NCI-H1436 (cell line): ENCODE results near the gene COG8.
"Not testable (repeated sequence)": the region's sequence is repeated elsewhere in the genome, so short reads cannot be mapped to it uniquely, and the experiment has no call there.

Source experiments
- DNase-seq: peaks from one replicate; lab custom pipeline; 2025; lab: John Stamatoyannopoulos, UW

The COG8 gene, protein sequence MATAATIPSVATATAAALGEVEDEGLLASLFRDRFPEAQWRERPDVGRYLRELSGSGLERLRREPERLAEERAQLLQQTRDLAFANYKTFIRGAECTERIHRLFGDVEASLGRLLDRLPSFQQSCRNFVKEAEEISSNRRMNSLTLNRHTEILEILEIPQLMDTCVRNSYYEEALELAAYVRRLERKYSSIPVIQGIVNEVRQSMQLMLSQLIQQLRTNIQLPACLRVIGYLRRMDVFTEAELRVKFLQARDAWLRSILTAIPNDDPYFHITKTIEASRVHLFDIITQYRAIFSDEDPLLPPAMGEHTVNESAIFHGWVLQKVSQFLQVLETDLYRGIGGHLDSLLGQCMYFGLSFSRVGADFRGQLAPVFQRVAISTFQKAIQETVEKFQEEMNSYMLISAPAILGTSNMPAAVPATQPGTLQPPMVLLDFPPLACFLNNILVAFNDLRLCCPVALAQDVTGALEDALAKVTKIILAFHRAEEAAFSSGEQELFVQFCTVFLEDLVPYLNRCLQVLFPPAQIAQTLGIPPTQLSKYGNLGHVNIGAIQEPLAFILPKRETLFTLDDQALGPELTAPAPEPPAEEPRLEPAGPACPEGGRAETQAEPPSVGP

DNA sequence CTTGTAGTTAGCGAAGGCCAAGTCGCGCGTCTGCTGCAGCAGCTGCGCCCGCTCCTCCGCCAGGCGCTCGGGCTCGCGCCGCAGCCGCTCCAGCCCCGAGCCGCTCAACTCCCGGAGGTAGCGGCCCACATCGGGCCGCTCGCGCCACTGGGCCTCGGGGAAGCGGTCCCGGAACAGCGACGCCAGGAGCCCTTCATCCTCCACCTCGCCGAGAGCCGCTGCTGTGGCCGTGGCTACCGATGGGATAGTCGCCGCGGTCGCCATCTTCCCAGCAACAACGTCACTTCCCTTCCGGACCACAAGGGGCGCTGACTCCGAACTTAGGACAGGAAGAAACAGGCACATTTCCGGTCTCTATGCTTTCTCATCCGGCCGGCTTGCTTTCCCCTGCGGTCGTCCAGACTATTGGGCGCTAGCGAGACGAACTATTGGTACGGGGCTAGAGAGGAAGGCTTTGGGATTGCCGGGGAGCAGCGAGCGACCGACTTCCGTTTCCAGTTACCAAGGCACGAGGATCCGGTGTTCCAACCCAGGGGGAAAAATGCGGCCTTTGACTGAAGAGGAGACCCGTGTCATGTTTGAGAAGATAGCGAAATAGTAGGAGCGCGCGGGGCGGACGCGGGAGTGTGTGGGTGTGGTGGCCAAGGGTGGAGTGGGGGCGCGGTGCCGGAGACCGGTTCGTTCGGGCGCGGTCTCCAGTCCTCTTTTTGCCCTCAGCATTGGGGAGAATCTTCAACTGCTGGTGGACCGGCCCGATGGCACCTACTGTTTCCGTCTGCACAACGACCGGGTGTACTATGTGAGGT is at the start of gene COG8, which contains the start of gene NIP7:
TSS of gene COG8 (minus strand) at position 276 of the 806 bp plus-strand sequence. CDS start at position 264, 12 bp downstream.
TSS of gene NIP7 (plus strand) at position 484 of the 806 bp plus-strand sequence. CDS start at position 542, 58 bp downstream.
- peak; percentile 97 for DNase-seq

DNA sequence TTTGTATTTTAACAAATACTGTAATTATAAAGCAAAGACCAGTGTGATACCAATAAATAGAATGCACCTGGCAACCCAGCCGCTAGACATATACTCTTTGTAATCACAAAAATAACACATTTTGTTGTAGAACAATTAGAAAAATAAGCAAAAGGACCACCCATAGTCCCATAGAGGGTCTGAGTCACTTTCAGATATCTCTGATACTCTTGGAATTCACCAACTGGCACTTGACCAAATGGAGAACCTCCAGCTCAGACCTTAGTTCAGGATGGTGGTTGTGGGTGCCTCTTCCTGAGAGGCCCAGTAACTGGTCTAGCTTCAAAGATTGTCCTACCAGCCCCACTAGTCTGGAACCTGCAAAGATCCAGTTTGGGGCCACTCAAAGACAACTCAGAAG is 47.2 kb upstream of the COG8 start:
- DNase-seq, result no peak

DNA sequence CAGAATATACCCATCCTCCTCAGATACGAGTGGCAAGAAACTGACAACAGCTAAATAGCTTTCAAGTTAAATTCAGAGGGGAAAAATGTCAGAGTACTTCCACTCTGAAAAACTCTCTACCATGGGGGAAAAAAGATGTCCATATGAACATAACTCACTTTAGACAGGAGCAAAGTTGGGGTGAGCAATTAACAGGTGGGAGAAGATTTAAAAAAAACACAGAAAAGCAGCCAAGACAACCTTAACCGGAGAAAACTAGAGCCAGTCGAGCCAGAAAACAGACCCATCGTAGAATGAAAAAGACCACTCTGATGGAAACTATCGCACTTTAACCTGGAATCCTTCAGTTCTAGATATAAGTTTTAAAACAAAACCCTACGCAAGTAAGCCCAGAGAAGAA is 45.6 kb upstream of the COG8 start:
- DNase-seq, result no peak

DNA sequence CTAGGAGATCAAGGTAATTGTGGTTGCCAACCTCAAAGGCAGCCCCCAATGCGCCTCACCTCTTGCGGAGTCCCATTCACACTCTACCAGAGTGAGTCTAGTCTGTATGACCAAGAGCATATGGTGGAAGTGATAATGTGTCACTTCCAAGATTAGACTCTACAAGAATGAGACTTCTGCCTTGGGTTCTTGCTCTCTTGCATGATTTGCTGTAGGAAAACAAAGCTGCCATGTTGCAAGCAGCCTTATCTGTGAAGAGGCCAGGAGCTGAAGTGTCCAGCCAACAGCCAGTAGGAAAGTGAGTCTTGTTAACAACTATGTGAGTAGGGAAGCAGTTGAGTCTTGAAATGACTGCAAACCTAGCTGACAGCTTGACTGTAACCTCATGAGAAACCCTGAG is 43.1 kb upstream of the COG8 start:
- no peak for DNase-seq

DNA sequence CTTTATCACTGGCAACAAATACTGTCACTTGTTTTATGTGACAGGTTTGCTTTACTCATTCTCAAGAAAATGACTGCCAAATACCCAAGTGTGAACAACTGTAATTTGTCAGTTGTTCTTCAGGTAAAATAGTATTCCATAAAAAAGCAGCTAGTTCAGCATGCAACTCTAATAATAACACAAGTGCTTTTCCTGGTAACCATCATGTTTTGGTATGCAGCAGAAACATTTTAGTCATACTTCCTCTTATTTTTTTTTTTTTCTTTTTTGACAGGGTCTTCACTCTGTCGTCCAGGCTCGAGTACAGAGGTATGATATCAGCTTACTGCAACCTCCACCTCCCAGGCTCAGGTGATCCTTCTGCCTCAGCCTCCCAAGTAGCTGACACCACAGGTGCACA is 41.9 kb upstream of the COG8 start:
- DNase-seq, result no peak

DNA sequence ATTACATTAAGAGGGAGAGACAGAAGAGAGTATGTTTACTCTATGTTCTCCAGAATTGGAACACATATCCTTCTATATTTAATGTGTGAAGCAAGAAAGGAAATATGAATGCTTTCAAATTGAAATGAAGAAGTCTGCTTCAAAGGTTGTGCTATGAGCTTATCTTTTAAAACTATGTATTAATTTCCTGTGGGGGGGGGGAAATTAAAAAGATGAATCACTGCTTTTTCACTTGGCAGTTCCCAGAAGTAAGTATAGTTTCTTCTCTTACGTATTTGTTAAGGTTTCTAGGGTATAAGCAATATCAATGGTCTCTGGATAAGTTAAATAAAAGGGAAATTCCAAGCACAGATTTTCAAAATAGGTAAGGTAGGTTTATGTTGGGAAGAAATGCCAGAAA is 39.4 kb upstream of the COG8 start:
- no peak for DNase-seq

DNA sequence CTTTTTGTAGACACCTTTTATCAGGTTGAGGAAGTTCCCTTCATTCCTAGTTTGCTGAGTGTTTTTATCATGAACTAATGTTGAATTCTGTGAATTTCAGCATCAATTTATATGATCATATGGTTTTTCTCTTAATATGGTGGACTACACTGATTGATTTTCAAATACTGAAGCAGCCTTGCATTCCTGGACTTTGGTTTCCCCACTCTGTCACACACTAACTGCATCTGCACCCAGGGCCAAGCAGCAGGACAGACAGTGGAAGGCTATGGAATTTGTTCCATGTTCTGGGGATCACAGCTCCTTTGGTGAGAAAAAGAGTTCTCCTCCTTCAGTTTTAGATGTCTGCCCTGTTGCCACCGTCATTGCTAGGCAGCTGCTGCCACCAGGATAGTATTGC is 38.7 kb upstream of the COG8 start:
- DNase-seq, result no peak

DNA sequence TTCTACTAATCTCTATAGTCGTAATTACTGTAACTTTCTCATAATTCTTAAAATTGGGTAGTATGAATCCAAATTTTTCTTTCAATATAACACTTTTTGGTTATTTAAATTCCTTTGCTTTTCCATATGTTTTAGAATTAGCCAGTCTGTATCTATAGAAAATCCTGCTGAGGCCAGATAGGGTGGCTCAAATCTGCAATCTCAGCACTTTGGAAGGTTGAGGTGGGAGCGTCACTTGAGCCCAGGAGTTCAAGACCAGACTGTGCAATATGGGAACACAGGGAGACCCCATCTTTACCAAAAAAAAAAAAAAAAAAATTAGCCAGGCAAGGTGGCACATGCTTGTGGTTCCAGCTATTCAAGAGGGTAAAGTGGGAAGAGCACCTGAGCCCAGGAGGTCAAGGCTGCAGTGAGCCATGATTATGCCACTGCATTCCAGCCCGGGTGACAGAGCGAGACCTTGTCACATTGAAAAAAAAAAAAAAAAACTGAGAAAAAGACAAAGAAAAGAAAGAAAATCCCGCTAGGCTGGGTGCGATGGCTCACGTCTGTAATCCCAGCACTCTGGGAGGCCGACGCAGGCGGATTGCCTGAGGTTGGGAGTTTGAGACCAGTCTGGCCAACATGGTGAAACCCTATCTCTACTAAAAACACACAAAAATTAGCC is 37.2 kb upstream of the COG8 start:
- DNase-seq, result no peak

DNA sequence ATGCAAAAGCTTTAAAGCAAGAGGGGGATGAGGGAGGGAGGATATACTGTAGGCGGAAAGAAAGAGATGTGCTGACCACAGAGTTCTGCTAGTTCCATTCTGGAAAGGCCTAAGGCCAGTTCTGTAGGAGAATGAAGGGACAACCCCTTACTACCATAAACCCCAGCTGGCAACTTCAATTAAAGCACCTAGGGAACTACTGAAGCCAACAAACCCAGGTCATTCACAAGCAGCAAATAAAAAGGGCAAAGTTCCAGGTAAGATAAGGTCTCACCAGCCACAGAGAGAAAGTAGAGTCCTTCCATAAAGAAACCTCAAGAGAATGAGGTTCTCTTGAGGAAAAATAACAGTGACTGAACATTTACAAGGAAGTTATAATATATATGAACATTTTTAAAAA is 33.7 kb upstream of the COG8 start:
- no peak for DNase-seq

DNA sequence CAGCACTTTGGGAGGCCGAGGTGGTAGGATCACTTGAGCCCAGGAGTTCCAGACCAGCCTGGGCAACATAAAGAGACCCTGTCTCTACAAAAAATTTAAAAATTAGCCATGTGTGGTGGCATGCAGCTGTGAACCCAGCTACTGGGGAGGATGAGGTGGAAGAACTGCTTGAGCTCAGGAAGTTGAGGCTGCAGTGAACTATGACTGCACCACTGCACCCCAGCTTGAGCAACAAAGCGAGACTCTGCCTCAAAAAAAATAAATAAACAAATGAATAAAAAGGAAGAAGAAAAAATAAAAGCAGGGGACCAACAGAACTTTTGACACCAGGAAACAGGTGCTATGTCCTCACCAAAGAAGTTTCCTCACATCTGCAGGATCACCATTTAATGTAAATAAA is 32.2 kb upstream of the COG8 start:
- no peak for DNase-seq

DNA sequence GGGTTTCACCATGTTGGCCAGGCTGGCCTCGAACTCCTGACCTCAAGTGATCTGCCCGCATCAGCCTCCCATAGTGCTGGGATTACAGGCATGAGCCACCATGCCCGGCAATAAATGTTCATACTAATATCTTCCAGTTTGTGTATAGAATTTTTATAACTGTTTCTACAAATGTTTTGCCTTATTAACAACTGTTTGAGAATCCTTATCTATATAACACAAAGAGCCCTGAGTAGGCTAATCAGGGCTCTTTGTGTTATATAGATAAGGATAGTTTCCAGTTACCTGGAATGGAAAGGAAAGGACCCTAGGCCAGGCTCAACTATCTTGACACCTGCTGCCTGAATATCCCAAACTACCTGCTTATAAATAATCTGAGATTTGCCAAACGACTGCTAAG is 29.5 kb upstream of the COG8 start:
- no peak for DNase-seq

DNA sequence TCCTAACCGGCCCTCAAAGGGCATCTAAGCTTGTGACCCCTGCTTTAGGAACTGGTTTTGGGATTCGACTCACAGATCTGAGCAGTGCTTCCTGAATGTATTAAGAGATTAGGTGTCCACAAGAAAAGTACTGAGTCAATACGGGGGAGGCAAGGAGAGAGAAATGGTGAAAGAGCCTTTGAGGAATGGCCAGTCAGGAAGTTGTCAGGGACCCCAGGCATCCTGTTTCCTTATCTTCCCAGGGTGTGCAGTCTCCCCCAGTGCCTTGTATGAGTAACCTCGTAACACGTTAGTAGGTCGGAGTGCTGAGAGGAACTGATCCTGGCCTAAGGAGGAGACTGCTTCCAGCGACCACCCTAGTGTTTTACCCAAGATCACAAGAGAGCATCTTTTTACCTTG is 28.6 kb upstream of the COG8 start:
- no peak for DNase-seq

DNA sequence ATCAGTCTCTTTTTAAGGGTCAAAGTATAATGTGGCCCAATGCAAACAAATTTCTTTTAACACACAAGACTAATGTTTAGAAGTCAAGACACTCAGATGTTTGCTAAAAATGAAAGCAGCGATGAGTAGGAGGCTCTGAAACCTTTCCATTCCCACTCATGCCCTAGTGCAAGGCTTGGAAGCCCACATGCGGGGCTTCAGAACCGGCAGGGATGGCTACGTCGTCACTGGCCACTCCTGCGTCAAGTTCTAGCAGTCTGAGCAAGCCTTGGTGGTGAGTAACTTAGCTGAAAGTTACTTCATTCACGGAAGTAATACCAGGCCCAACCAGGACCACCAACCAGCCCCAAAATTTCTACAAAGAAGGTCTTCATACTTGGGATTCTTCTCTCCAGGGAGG is 27.1 kb upstream of the COG8 start:
- no peak for DNase-seq

DNA sequence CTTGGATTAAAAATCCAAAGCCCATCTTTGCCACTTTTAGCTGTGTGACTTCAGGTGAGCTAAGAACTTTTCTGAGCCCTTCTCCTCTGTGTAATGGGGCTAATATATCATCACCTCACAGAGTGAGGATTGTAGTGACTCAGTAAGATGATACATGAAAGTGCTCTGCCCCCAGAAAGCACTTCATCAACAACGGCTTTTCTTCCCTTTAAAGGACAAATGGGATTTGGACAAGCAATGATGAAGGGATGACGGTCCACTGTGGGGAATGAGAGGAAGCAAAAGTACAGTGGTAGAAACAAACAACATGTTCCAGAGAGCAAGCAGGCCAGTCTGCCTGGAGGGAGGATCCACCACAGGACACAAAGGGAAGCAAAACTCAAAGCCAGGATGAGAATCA is 26.5 kb upstream of the COG8 start:
- no peak for DNase-seq

DNA sequence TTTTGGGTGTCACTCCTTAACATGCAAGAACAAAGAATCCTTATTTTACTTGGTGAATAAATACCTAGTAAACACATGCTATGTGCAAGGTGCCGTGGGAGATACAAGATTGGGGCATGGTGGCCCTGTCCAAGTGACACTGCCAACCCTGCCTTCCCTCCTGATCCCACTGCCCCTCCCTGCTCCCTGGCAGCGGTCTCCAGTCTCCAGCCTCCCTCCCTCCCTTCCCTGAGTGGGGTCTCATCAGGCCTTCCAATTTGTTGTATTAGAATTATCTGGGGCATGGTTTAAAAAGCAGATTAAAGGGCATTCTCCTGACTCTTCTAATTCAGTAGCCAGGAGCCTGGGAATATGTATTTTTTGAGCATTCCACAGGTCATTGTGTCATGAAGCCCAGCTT is 24.7 kb upstream of the COG8 start:
- DNase-seq, result no peak

DNA sequence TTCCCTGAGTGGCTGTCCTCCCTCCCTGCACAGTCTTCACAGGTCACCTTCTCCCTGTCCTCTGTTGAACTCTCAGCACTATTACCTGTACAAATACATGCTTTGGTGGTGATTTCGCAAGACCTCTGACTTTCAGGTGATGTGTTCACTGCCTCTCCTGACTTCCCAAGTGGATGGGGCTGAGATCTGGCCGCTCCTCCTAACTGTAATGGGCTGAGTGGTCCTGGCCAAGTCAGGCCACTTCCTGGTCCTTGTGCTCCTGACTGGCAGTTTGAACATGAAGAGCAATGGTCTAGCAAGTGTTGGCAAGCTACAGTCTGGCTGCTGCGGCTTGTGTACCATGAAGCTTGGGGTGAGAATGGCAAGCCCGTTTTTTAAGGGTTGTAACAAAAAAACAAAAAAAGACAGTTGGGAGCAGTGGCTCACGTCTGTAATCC is 23.9 kb upstream of the COG8 start:
- DNase-seq, result no peak

DNA sequence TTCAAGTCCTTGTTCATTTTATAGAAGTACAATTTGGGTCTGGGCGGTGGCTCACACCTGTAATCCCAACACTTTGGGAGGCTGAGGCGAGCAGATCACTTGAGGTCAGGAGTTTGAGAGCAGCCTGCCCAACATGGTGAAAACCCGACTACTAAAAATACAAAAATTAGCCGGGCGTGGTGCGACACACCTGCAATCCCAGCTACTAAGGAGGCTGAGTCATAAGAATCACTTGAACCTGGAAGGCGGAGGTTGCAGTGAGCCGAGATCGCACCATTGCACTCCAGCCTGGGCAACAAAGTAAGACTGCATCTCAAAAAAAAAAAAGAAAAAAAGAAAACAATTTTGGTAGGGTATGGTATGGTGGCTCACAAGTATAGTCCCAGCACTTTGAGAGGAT is 20.7 kb upstream of the COG8 start:
- not testable (repeated sequence) for DNase-seq

DNA sequence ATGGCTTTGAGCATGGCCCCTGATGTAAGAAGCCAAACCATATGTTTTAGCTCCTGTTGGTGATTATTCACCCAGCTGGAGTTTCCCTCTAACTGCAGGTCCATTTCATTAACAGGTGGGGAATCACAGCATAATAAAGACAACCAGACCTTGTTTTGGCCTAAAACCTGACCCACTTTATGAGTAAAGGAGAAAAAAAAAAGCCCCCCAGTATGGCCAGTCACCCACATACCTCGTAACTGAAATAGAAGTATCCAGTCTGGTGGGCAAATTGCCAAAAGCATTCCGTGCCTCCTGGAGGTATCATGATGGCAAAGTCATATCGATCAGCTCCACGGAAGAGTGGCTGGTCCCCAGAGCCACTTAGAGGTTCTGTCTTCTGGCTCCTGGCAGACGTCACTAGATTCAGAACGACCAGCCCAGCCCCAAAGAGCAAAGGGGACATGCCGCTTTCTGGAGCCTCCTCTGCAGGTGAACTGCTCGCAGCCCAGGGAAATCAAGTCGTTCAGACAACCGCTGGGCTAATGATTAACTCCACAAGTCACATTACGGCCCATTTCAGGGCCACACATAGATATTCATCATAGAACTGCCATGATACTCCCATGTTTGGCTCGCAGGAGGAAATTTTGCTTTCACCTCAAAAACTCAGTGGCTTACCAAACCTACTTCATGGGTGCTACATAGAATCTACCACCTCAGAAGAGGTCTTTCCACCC is 12.1 kb upstream of the COG8 start, which contains the start of gene TMED6:
TSS of gene TMED6 (minus strand) at position 478 of the 719 bp plus-strand sequence. CDS start at position 445, 33 bp downstream.
- DNase-seq, result no peak

DNA sequence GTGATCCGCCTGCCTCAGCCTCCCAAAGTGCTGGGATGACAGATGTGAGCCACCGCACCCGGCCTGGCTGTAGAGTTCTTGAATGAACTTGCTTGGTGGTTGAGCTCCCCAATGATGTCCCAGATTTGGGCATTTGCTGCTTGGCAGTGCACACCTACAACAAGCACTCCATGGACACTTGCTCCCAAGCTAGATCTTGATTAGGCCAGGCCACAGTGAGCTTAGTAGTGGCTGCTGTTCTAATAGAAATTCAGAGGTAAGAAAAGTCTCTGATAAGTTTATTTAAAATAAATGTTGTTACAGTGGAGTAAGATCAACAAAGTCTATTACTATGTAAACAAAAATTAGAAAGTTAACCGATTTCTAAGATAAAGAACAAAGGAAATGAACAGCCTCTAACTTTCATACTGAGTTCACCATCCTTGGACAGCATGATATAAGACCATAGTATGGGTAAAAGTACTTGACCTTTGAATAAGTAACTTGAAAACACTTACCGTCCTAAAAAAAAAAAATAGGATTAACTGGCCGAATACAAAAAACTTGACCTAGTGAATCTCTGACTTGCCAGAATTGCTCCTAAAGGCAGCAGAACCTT is 11.3 kb upstream of the COG8 start:
- DNase-seq, result no peak

DNA sequence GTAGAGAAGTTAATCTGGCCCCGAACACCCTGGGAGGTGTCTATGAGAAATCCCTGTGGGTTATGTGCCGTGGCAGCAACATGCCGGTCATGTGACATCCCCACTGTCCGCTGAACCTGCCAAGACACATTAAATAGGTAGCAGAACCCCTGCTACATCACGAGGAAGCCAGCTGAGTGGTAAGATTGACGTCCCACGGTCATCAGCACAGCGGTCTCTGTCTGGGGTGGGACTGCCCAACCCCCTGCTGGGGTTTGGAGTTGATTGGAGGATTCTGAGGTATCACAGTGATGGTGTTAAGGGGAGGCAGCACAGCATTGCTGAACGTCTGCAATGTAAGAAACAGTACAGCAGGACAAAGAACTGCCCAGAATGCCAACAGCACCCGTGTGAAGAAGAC is 10.2 kb upstream of the COG8 start:
- no peak for DNase-seq

DNA sequence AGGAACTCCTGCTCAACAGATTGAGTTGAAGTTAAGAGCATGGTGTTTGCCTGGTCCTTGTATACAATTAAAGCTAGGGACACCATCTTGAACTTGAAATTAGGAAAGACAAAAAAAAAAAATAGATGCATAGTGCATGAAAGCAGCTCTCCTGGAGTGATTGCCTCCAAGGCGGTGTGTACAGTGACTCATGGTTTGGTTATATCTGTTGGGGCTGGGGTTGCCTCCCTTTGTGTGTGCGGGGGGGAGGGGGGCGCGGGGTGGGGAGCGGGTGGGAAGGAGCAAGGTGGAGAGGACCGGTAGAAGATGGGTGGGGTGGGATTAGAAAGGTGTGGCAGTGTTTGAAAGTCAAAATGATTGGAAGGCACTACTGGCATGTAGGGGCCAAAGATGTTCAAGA is 8.9 kb upstream of the COG8 start:
- no peak for DNase-seq
